Stimulated activated naive B cell treated with anti-CD40 and anti-IgM and Interleukin-4, amounts not matched to agents 10 μg/mL and 1 μg/mL and 100 μg/mL, for 72 hours (primary cell): ENCODE results near the gene ZNF443.
"Not testable (repeated sequence)": the region's sequence is repeated elsewhere in the genome, so short reads cannot be mapped to it uniquely, and the experiment has no call there.

Experiments
- ATAC-seq, 2 donors: fragments of 150-1000 bp; cut with Tn5 transposase; replicated peaks; 2 replicates each; pipeline ENCODE4 v1.10.0; 2021; ENCODE audit warnings: moderate library complexity in 1 of 2
- DNase-seq: peaks from one replicate; pipeline ENCODE4 v3.0.0; 2021
- H3K27ac Mint-ChIP-seq: one replicate; pipeline ENCODE4 v1.8.0; 2022; ENCODE audit warnings: mild to moderate bottlenecking, mixed read lengths
- H3K27me3 Mint-ChIP-seq, 2 donors: one replicate each; pipeline ENCODE4 v1.8.0; 2022; ENCODE audit warnings: mixed read lengths in 2 of 2
- H3K36me3 Mint-ChIP-seq, 2 donors: one replicate each; pipeline ENCODE4 v1.8.0; 2022; ENCODE audit warnings: mixed read lengths in 2 of 2, mild to moderate bottlenecking in 1 of 2
- H3K4me1 Mint-ChIP-seq, 2 donors: one replicate each; pipeline ENCODE4 v1.8.0; 2022; ENCODE audit warnings: mixed read lengths in 2 of 2, mild to moderate bottlenecking in 1 of 2
- H3K4me3 Mint-ChIP-seq, 2 donors: one replicate each; pipeline ENCODE4 v1.8.0; 2022; ENCODE audit warnings: mild to moderate bottlenecking in 2 of 2, mixed read lengths in 2 of 2, moderate library complexity in 1 of 2
- H3K9me3 Mint-ChIP-seq, 2 donors: one replicate each; pipeline ENCODE4 v1.8.0; 2022; ENCODE audit warnings: mixed read lengths in 2 of 2, mild to moderate bottlenecking in 1 of 2

The ZNF443 gene

DNA sequence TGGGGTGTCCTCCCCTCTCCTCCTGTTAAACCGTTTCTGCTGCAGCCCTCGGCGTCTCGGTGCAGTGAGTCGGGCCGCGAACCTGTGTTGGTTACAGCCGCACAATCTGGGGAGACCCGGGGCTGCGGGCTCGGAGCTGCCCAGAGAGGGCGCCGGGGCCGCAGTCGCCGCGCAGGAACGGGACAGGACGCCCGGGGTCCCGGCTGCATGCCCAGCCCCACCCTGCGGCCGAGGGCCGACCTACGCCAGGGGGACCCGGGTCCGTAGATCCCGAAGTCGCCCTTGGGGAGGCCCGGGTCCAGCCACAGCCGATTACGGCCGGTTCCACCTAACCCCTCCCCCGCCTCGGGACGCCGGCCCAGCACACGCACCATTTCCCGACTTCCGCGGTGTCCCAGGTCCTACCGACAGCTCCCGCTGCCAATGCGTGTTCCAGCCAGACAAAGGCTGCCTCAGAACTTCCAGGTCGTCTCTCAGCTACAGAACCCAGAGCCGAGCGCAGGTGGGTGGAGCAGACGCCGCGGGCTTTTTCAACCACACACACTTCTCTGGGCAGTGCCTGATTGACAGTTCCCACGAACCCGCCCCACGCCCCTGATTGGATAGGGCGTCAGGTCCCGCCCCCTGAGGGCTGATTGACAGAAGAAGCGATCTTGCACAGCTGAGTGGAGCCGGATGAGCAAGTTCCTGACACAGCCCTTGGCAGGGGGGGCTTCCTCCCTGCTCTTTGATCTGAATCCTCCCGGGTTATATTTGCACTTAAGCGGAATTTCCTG lies at the start of gene ZNF443:
Gene ZNF443 (minus strand): TSS at position 481 of the 776 bp plus-strand sequence. CDS start 107 bp downstream, at position 374.
- Mint-ChIP-seq H3K4me1 (peaks cover 9 to 49% of the 10 kb centered on the region in 2 donors), H3K27ac (peak within 1 kb of the TSS; percentile 99), H3K27me3 (no peaks in the 10 kb centered on the region), H3K36me3 (peaks cover 19 to 41% of the 10 kb centered on the region in 2 donors), H3K4me3 (peak within 1 kb of the TSS; percentile 100), H3K9me3 (peaks cover 15% of the 10 kb centered on the region in 2 donors)
- DNase-seq = peak; percentile 99
- peak; percentile 93 to 94 for ATAC-seq

DNA sequence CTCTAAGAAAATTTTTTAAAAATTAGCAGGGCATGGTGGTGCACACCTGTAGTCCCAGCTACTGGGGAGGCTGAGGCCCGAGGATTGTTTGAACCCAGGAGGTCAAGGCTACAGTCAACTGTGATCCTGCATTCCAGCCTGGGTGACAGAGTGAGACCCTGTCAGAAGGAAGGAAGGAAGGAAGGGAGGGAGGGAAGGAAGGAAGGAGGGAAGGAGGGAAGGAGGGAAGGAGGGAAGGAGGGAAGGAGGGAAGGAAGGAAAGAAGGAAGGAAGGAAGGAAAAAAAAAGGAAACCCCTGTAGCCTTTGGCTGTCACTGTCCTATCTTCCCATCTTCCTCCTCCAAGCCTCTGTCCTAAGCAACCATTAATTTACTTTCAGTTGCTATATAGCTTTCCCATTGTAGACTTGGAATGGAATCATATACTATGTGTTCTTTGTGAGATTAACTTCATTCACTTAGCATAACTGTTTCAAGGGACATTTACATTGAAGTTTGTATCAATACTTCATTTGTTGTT lies 45.5 kb upstream of the ZNF443 start:
- not testable (repeated sequence) for ATAC-seq, H3K27me3 Mint-ChIP-seq, H3K9me3 Mint-ChIP-seq, H3K36me3 Mint-ChIP-seq, DNase-seq, H3K4me3 Mint-ChIP-seq, H3K27ac Mint-ChIP-seq
- H3K4me1 Mint-ChIP-seq = peaks cover 20 to 36% of the 10 kb centered on the region in 2 donors

DNA sequence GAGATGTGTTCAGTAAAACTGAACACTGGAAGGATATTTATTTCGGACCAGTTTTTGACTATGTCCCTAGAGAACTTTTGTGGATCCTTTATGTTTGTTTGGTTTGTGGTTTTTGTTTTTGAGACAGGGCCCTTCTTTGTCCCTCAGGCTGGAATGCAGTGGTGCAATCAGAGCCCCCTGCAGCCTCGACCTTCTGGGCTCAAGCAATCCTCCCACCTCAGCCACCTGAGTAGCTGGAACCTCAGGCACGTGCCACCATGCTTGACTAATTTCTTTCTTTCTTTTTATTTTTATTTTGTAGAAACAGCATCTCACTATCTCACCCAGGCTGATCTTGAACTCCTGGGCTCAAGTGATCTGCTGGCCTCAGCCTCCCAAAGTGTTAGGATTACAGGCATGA lies 44.8 kb upstream of the ZNF443 start:
- DNase-seq (no peak), ATAC-seq (no peak)
- Mint-ChIP-seq H3K27me3 (no peaks in the 10 kb centered on the region), H3K9me3 (no peaks in the 10 kb centered on the region), H3K36me3 (peaks cover 0 to 3% of the 10 kb centered on the region in 2 donors), H3K27ac (no peak overlapping the region), H3K4me1 (peaks cover 20 to 36% of the 10 kb centered on the region in 2 donors), H3K4me3 (peak overlapping the region; percentile 93 to 100)

DNA sequence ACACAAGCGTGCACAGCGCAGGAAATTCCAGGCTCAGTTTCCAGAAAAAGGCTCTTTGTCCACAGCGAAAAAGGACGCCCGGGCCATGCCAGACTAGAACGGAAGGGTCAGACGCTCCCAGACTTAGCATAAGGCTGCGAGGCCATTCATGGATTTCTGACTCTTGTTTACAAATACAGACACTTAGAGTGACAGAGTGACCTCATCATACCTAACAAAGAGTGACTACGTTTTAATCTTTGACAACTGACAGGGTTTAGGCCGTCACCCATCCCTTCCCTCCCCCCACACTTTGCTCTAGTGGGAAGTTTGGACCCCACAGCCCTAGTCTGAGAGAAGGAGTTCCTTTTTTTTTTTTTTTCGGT lies 44.2 kb upstream of the ZNF443 start:
- H3K27me3 Mint-ChIP-seq = no peaks in the 10 kb centered on the region
- ATAC-seq (peak; percentile 26 to 30), DNase-seq (no peak)
- H3K4me3 Mint-ChIP-seq = peak overlapping the region; percentile 93 to 100
- no peak overlapping the region for H3K27ac Mint-ChIP-seq
- H3K9me3 Mint-ChIP-seq = no peaks in the 10 kb centered on the region
- H3K4me1 Mint-ChIP-seq = peaks cover 20 to 36% of the 10 kb centered on the region in 2 donors
- peaks cover 0 to 3% of the 10 kb centered on the region in 2 donors for H3K36me3 Mint-ChIP-seq

DNA sequence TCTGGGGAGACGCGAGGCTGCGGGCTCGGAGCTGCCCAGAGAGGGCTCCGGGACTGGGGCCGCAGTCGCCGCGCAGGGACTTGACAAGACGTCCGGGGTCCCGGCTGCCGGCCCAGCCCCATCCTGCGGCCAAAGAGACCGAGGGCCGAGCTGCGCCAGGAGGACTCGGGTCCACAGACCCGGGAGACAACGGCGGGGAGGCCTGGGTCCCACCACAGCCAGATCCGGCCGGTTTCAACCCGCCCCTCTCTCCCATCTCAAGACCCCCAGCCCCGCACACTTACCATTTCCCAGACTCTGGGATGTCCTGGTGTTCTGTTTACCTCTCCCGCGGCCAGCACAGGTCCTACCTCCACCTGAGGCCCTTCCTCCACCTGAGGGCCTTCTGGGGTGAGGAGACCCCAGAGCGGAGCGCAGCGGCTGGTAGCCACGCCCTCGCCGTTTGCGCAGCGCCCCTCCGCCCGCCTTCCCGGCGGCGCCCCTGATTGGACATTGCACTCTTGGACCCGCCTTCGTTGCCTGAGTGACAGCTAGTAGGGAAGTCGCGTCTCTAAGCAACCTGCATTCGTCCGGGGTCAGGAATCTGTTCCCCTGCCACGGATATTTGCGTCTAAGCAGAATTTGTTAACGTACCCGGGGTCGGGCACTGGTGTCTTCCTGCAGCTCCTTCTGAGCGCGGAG lies 43.7 kb upstream of the ZNF443 start, which contains the start of gene ZNF709:
Gene ZNF709 (minus strand): TSS at position 446 of the 681 bp plus-strand sequence. CDS start 159 bp downstream, at position 287.
- peak within 1 kb of the TSS; percentile 93 to 100 for H3K4me3 Mint-ChIP-seq
- peaks cover 20 to 36% of the 10 kb centered on the region in 2 donors for H3K4me1 Mint-ChIP-seq
- DNase-seq (peak; percentile 86), ATAC-seq (peak; percentile 96 to 98)
- peak within 1 kb of the TSS; percentile 92 for H3K27ac Mint-ChIP-seq
- H3K27me3 Mint-ChIP-seq = no peaks in the 10 kb centered on the region
- H3K36me3 Mint-ChIP-seq = peaks cover 0 to 3% of the 10 kb centered on the region in 2 donors
- no peaks in the 10 kb centered on the region for H3K9me3 Mint-ChIP-seq

DNA sequence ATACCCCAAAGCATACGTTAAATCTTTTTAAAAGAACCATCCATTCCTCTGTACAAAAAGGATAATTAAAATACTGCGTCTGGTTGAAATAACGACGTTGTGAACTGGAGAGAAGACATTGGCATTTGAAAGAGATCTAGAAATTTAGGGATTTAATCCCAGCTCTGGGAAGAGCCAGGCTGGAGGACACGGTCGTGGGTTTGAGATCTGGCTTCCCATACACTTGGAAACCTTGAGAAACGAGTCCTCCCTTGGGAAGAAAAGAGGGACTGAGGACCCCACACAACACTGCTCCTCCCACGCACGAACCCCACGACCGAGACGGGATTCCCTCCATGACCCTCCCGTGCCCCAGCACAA lies 43.2 kb upstream of the ZNF443 start:
- no peak for DNase-seq
- ATAC-seq = no peak

DNA sequence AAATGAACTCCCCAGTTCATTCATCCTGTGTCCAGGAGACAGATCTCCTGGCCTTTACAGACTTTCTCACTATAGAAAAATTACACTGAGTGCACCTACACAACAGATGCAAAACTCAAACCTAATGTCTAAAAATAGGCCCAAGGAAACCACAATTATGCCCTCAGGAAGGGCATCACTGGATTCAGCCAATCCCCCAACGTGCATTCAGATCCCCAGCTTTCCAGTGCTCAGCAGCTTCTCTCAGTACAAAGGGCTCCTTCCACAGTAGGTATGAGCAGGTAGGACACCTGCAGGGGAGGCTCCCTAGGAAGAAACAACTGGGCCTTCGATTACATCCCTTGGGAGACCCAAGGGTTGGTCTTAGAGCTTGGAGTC lies 41.7 kb upstream of the ZNF443 start:
- peak overlapping the region; percentile 35 to 62 for H3K4me3 Mint-ChIP-seq
- H3K27ac Mint-ChIP-seq = peak overlapping the region; percentile 75

More for the DNA sequence above, 43.2 kb upstream of the ZNF443 start:
- H3K4me3 Mint-ChIP-seq = peak overlapping the region; percentile 93 to 100
- peak overlapping the region; percentile 92 for H3K27ac Mint-ChIP-seq
- peaks cover 20 to 36% of the 10 kb centered on the region in 2 donors for H3K4me1 Mint-ChIP-seq
- no peaks in the 10 kb centered on the region for H3K9me3 Mint-ChIP-seq
- no peaks in the 10 kb centered on the region for H3K27me3 Mint-ChIP-seq
- peaks cover 0 to 3% of the 10 kb centered on the region in 2 donors for H3K36me3 Mint-ChIP-seq

DNA sequence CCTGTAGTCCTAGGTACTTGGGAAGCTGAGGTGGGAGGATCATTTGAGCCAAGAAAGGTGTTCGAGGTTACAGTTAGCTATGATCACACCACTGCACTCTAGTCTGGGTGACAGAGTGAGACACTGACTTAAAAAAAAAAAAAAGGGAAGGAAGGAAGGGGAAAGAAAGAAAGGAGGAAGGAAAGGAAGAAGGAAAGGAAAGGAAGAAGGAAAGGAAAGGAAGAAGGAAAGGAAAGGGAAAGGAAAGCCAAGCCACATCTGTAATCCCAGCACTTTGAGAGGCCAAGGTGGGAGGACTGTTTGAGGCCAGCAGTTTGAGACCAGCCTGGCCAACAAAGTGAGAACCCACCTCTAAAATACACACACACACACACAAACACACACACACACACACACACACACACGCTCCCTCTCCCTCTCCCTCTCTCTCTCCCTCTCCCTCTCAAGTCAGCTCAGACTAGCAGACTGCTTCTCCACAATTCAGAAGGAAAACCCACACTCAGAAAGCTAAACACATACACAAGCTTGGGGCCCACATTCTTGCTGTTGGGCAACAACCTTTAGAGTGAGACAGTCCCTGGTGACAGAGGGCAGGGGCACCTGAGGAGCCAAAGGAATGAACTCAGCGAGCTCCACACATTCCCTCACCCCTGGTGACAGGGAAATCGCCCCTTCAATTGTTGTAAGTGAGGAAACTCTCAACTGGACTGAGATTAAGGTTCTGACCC lies 41.1 kb upstream of the ZNF443 start:
- H3K27ac Mint-ChIP-seq = peak overlapping the region; percentile 75
- H3K27me3 Mint-ChIP-seq = no peaks in the 10 kb centered on the region
- peak overlapping the region; percentile 35 to 71 for H3K4me3 Mint-ChIP-seq
- peak in 1 of 2 donors; percentile 15 for ATAC-seq
- H3K9me3 Mint-ChIP-seq = no peaks in the 10 kb centered on the region
- H3K36me3 Mint-ChIP-seq = peaks cover 0 to 3% of the 10 kb centered on the region in 2 donors
- DNase-seq = no peak
- H3K4me1 Mint-ChIP-seq = peaks cover 27 to 51% of the 10 kb centered on the region in 2 donors

More for the DNA sequence above, 41.7 kb upstream of the ZNF443 start:
- ATAC-seq = peak; percentile 29 to 31
- Mint-ChIP-seq H3K36me3 (peaks cover 0 to 3% of the 10 kb centered on the region in 2 donors), H3K27me3 (no peaks in the 10 kb centered on the region), H3K9me3 (no peaks in the 10 kb centered on the region), H3K4me1 (peaks cover 27 to 51% of the 10 kb centered on the region in 2 donors)
- no peak for DNase-seq

DNA sequence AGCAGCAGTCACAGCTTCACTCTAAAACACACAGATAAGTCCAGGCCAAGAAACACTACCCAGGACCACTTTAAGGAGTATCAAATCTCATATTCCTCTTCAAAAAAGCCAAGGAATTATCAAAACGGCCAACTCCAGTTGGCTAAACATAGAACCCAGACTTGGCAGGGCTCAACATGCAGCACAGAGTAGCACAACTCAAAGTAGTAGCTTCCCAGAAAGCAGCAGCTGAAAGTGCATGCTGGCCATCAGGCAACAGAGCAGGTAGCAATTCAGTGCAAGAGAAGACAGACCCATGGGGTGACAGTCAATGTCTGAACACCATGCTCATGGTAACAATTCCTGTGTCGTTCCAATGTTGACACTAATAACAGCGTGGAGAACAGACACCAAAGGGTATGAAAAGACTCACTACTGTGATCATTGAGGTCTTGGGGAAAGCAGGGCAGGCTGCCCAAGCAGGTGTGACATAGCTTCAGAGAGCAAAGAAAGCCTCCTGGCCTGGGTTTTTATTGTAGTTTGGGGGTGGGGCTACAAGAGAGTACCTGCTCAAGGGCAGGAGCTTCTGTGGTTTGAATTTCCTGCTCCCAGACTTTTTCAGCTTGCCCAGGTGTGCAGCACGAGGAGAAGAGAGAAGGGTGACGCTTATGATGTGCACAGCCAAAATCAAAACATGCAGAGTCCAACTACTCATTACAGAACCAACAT lies 37.6 kb upstream of the ZNF443 start:
- Mint-ChIP-seq H3K27me3 (no peaks in the 10 kb centered on the region), H3K4me1 (peaks cover 24 to 31% of the 10 kb centered on the region in 2 donors), H3K4me3 (no peak overlapping the region), H3K27ac (no peak overlapping the region), H3K36me3 (peaks cover 0 to 7% of the 10 kb centered on the region in 2 donors), H3K9me3 (no peaks in the 10 kb centered on the region)
- ATAC-seq (no peak), DNase-seq (no peak)

DNA sequence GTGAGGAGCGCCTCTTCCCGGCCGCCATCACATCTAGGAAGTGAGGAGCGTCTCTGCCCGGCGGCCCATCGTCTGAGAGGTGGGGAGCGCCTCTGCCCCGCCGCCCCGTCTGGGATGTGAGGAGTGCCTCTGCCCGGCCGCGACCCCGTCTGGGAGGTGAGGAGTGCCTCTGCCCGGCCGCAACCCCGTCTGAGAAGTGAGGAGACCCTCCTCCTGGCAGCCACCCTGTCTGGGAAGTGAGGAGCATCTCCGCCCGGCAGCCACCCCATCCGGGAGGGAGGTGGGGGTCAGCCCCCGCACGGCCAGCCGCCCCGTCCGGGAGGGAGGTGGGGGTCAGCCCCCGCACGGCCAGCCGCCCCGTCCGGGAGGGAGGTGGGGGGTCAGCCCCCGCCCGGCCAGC lies 26.8 kb upstream of the ZNF443 start:
- Mint-ChIP-seq H3K9me3 (peaks cover 10 to 15% of the 10 kb centered on the region in 2 donors), H3K36me3 (peaks cover 45 to 48% of the 10 kb centered on the region in 2 donors)
- not testable (repeated sequence) for H3K4me1 Mint-ChIP-seq, H3K27ac Mint-ChIP-seq, DNase-seq, H3K27me3 Mint-ChIP-seq, H3K4me3 Mint-ChIP-seq, ATAC-seq

DNA sequence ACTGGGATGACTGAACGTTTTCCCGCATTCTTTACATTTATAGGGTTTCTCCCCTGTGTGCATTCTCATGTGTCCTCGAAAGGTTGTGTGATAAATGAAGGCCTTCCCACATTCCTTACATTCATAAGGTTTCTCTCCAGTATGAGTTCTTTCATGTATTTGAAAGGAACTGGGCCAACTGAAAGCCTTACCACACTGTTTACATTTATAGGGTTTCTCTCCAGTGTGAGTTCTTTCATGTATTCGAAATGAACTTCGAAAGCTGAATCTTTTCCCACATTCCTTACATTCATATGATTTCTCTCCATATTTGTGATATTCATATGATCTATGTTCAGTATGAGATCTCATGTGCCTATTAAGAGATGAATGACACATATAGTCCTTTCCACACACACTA lies 24.4 kb upstream of the ZNF443 start:
- peaks cover 12 to 15% of the 10 kb centered on the region in 2 donors for H3K9me3 Mint-ChIP-seq
- H3K4me3 Mint-ChIP-seq = no peak overlapping the region
- H3K27me3 Mint-ChIP-seq = no peaks in the 10 kb centered on the region
- ATAC-seq (no peak), DNase-seq (no peak)
- no peak overlapping the region for H3K27ac Mint-ChIP-seq
- H3K36me3 Mint-ChIP-seq = peaks cover 52 to 53% of the 10 kb centered on the region in 2 donors
- H3K4me1 Mint-ChIP-seq = no peaks in the 10 kb centered on the region

DNA sequence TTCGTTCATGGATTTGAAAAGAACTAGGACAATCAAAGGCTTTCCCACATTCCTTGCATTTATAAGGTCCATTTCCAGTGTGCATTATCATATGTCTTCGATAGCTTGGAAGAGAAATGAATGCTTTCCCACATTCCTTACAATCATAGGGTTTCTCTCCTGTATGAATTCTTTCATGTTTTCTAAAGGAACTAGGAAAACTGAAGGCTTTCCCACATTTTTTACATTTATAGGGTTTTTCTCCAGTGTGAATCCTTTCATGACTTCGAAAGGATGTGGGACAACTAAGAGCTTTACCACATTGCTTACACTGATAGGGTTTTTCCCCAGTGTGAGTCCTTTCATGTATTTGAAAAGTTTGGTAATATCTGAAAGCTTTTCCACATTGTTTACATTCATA lies 23.9 kb upstream of the ZNF443 start:
- Mint-ChIP-seq H3K27ac (no peak overlapping the region), H3K4me1 (no peaks in the 10 kb centered on the region), H3K4me3 (no peak overlapping the region), H3K27me3 (no peaks in the 10 kb centered on the region), H3K36me3 (peaks cover 48% of the 10 kb centered on the region in 2 donors), H3K9me3 (peaks cover 12 to 15% of the 10 kb centered on the region in 2 donors)
- DNase-seq = no peak
- ATAC-seq = no peak

DNA sequence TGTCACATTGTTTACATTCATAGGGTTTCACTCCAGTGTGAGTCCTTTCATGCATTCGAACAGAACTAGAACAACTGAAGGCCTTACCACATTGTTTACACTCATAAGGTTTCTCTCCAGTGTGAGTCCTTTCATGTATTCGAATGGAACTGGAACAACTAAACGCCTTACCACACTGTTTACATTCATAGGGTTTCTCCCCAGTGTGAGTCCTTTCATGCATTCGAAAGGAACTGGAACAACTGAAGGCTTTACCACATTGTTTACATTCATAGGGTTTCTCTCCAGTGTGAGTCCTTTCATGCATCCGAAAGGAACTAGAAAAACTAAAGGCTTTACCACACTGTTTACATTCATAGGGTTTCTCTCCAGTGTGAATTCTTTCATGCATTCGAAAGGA lies 23.3 kb upstream of the ZNF443 start:
- not testable (repeated sequence) for H3K4me3 Mint-ChIP-seq, DNase-seq, H3K27me3 Mint-ChIP-seq, ATAC-seq, H3K4me1 Mint-ChIP-seq, H3K27ac Mint-ChIP-seq
- peaks cover 15 to 17% of the 10 kb centered on the region in 2 donors for H3K9me3 Mint-ChIP-seq
- H3K36me3 Mint-ChIP-seq = peaks cover 49 to 52% of the 10 kb centered on the region in 2 donors
